Erythroblast (primary cell): Measurements from ENCODE around the gene TIMM8B.

ENCODE experiments used
- GATA1 ChIP-seq: IDR thresholded peaks from 2 replicates; pipeline ENCODE4 v1.6.1; 2011; ENCODE audit warnings: low read depth, mild to moderate bottlenecking, control low read depth, low read length, moderate library complexity
- POLR2A ChIP-seq: IDR thresholded peaks from 2 replicates; pipeline ENCODE4 v1.6.1; 2011; ENCODE audit warnings: mild to moderate bottlenecking, low read length

DNA sequence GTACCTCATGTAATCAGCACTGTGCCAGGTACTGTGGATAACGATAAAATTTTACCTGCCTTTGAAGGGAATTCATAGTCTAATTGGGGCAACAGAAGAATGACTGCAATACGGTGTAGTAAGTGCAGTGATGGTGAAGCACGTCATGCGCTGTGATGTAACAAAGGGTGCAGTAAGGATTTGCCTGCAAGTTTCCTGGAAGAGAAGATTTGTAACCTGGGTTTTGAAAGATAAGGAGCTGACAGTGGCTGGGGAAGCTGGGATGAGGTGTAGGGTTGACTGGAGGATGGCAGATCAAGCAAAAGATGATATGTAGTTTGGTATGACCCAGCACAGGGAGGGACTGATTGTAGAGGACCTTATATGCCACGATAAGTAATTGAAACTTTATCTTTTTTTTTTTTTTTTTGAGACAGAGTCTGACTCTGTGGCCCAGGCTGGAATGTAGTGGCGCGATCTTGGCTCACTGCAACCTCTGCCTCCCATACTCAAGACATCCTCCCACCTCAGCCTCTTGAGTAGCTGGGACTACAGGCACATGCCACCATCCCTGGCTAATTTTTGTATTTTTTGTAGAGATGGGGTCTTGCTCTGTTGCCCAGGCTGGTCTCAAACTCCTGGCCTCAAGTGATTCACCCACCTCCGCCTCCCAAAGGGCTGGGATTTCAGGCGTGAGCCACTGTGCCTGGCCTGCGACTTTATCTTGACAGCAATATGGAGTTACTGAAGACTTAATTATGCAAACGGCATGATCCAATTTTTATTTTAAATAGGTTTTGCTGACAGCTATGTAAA lies 11.4 kb upstream of the TIMM8B start:
- TF ChIP-seq POLR2A (no peak), GATA1 (no peak)
